ENCODE results near the gene DDX25. TPM values are rescaled to one million over a fixed set of nuclear protein-coding genes. Genes with fewer than 3 reads are reported as not detected.

DDX25 gene
- total RNA-seq, 1 experiment from 2014 or later, result not detected

DNA sequence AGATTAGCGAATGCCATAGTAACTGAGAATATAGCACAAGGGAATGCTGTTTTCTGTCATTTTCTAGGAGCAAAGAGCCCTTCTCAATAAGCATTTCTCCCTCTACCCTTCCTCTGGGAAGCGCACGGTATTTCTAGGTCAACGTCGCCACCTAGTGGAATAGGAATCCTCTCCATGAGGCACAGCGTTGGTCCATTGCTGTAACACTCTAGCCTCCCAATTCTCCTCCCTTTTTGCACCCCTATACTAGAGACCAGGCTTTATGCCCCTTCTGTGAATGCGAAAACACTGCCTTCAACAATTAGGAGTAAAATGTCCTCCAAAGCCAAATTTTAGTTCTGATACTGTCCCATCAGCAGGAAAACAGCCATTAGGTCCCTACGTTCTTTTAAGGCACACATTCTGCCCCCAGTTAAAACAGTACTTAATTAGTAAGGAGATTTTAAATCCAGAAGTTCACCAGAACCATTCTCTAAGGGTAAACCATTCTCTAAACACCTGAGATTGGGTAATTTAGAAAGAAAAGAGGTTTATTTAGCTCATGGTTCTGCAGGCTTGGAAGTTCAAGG, 29.7 kb upstream of the DDX25 start:
- Histone ChIP-seq H3K4me3 (ENCODE audit: low read length) (no peak overlapping the region), H4K20me1 (ENCODE audit: insufficient read depth, low read depth, low read length) (no peaks in the 10 kb centered on the region), H3K9me3 (ENCODE audit: low read length) (no peaks in the 10 kb centered on the region), H3K4me1 (ENCODE audit: low read length) (no peaks in the 10 kb centered on the region), H3K79me2 (ENCODE audit: low read length) (no peaks in the 10 kb centered on the region), H3K27me3 (ENCODE audit: low read length) (no peaks in the 10 kb centered on the region), H3K36me3 (ENCODE audit: insufficient read depth, low read length) (no peaks in the 10 kb centered on the region), H3K27ac (ENCODE audit: low read length) (no peak overlapping the region), H3K4me2 (ENCODE audit: low read depth, low read length, poor library complexity, severe bottlenecking) (no peak overlapping the region), H2AFZ (ENCODE audit: low read length) (no peak overlapping the region), H3K9ac (ENCODE audit: low read length) (no peak overlapping the region), H3K9me2 (replicated peaks; ENCODE audit: insufficient read depth, low read length) (no peaks in the 10 kb centered on the region)
- DNase-seq, result peak; percentile 68

DNA sequence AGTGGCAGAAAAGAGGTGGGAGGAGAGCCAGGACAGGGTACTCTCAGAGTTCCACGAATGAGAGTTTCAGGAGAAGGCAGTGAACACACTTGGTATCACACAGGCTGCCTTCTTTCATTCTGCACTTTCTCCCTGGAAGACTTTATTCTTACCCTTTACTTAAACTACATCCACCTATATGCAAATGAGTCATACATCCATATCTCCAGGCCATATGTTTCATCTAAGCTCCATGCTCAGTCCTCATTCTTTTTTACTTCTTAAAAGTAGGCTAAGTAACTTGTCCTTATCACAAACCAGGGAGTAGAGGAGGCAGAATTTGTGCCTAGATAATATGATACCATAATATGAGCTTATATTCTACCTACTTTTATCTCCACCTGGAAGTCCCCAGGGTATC, 23.0 kb upstream of the DDX25 start:
- H3K4me1 ChIP-seq (ENCODE audit: low read length), result no peaks in the 10 kb centered on the region; the same call in 1 of the 2 replicates
- no peak overlapping the region for H3K27ac ChIP-seq (ENCODE audit: low read length)
- no peaks in the 10 kb centered on the region for H3K36me3 ChIP-seq (ENCODE audit: insufficient read depth, low read length)
- H2AFZ ChIP-seq (ENCODE audit: low read length), result no peak overlapping the region
- no peak for DNase-seq
- no peaks in the 10 kb centered on the region for H3K27me3 ChIP-seq (ENCODE audit: low read length)
- H4K20me1 ChIP-seq (ENCODE audit: insufficient read depth, low read depth, low read length), result no peaks in the 10 kb centered on the region
- H3K9ac ChIP-seq (ENCODE audit: low read length), result no peak overlapping the region
- no peaks in the 10 kb centered on the region for H3K79me2 ChIP-seq (ENCODE audit: low read length)
- no peaks in the 10 kb centered on the region for H3K9me3 ChIP-seq (ENCODE audit: low read length)
- H3K4me2 ChIP-seq (ENCODE audit: low read depth, low read length, poor library complexity, severe bottlenecking), result no peak overlapping the region
- no peak overlapping the region for H3K4me3 ChIP-seq (ENCODE audit: low read length)
- no peaks in the 10 kb centered on the region for H3K9me2 ChIP-seq (replicated peaks; ENCODE audit: insufficient read depth, low read length)

DNA sequence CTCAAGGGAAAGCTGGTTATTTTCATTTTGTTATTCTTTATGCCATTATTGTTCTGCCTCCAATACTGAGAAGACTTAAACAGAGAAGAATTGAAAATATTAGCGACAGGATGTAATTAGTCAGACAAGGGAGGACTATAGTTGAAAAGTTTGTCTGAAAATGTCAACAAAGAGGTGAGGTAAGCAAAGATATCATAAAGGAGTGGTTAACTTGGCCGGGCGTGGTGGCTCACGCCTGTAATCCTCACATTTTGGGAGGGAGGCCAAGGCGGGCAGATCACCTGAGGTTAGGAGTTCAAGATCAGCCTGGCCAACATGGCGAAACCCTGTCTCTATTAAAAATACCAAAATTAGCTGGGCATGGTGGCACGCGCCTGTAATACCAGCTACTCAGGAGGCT, 20.9 kb upstream of the DDX25 start:
- Histone ChIP-seq H3K9me3 (ENCODE audit: low read length) (no peaks in the 10 kb centered on the region), H2AFZ (ENCODE audit: low read length) (no peak overlapping the region), H3K4me3 (ENCODE audit: low read length) (no peak overlapping the region), H3K9ac (ENCODE audit: low read length) (no peak overlapping the region), H3K79me2 (ENCODE audit: low read length) (no peaks in the 10 kb centered on the region), H3K4me1 (ENCODE audit: low read length) (peaks cover 10% of the 10 kb centered on the region), H3K27ac (ENCODE audit: low read length) (no peak overlapping the region), H3K4me2 (ENCODE audit: low read depth, low read length, poor library complexity, severe bottlenecking) (no peak overlapping the region), H3K27me3 (ENCODE audit: low read length) (no peaks in the 10 kb centered on the region), H3K9me2 (replicated peaks; ENCODE audit: insufficient read depth, low read length) (no peaks in the 10 kb centered on the region), H3K36me3 (ENCODE audit: insufficient read depth, low read length) (no peaks in the 10 kb centered on the region), H4K20me1 (ENCODE audit: insufficient read depth, low read depth, low read length) (no peaks in the 10 kb centered on the region)
- DNase-seq, result no peak

DNA sequence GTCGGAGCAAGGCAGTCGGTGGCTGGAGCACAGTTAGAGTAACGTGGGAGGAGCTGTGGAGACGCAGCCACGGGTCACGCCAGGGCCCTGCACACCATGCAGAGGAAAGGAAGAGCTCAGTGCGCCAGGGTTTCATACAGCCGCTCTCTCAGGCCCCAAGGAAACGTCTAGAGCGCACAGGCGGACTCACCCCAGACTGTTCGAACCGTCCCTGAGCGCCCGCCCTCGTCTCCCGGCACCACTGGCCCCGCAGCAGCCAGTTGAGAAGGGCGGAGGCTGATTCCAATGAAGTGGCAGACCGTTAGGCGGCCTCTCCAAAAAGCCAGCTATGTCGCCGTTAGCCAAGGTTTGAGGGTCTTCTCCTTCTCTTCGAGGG, 17.3 kb upstream of the DDX25 start:
- no peaks in the 10 kb centered on the region for H3K9me2 ChIP-seq (replicated peaks; ENCODE audit: insufficient read depth, low read length)
- 0 out of 2 replicates have a peak overlapping the region, but pooled peaks have one; percentile 71 for H2AFZ ChIP-seq (ENCODE audit: low read length)
- DNase-seq, result peak; percentile 65
- no peaks in the 10 kb centered on the region for H3K36me3 ChIP-seq (ENCODE audit: insufficient read depth, low read length)
- H3K9ac ChIP-seq (ENCODE audit: low read length), result peak overlapping the region; percentile 76
- H3K27me3 ChIP-seq (ENCODE audit: low read length), result no peaks in the 10 kb centered on the region
- peaks cover 11% of the 10 kb centered on the region for H3K4me1 ChIP-seq (ENCODE audit: low read length)
- H3K4me2 ChIP-seq (ENCODE audit: low read depth, low read length, poor library complexity, severe bottlenecking), result peak overlapping the region; percentile 72
- H3K9me3 ChIP-seq (ENCODE audit: low read length), result no peaks in the 10 kb centered on the region
- H3K79me2 ChIP-seq (ENCODE audit: low read length), result no peaks in the 10 kb centered on the region; the same call in 1 of the 2 replicates
- H3K27ac ChIP-seq (ENCODE audit: low read length), result no peak overlapping the region
- peak overlapping the region; percentile 69; the same call in 1 of the 2 replicates for H3K4me3 ChIP-seq (ENCODE audit: low read length)
- H4K20me1 ChIP-seq (ENCODE audit: insufficient read depth, low read depth, low read length), result no peaks in the 10 kb centered on the region

DNA sequence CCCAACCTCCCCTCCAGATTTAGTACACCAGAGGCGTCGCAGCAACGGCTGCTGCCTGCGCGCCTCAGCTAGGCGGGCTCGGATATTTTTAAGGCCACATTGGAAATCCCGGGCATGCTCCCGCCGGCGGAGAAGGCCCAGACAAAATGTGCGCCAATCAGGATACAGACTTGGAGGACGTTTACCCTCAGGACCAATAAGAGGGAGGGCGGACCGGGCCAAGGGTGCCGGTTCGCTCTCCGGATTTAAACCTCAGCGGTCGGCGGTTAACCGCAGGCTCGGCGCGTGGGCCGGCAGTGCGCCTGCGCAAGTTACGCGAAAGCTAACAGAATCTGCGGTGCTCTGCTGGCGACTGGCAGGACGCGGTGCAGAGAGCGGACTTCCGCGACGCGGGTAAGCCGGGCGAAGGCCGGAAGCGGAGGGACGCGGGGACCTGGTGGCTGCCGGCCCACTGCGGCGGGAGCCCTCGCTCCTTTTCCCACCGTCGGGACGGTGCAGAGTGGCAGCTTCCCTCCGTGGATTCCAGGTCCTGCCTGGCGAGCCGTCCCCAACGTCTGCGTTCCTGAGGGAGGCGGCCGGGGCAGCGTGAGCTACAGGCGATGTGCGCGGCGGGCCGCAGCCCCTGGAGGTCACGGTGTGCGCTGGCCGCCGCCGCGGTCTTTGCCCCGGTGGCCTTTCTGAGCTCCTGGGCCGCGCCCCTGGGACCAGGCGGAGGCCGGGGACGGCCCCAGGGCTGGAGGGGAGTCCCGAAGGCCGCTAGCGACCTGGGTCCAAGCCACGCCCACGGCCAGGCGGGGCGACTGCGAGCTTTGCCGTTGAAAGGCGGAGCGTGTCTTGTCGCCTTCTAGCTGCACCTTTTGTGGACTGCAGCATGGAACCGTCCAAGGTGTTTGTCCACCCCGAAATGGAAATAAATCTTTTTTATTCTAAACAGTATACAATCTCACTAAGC, 16.7 kb upstream of the DDX25 start, which contains the start of gene HYLS1:
Gene HYLS1 (plus strand): TSS at position 296 of the 952 bp plus-strand sequence. CDS start 11,701 bp downstream, outside the sequence.
- Histone ChIP-seq H3K4me1 (ENCODE audit: low read length) (peaks cover 11% of the 10 kb centered on the region), H3K27me3 (ENCODE audit: low read length) (no peaks in the 10 kb centered on the region), H4K20me1 (ENCODE audit: insufficient read depth, low read depth, low read length) (no peaks in the 10 kb centered on the region), H3K9me3 (ENCODE audit: low read length) (no peaks in the 10 kb centered on the region), H3K9me2 (replicated peaks; ENCODE audit: insufficient read depth, low read length) (no peaks in the 10 kb centered on the region), H3K9ac (ENCODE audit: low read length) (peak within 1 kb of the TSS; percentile 76), H3K4me2 (ENCODE audit: low read depth, low read length, poor library complexity, severe bottlenecking) (peak within 1 kb of the TSS; percentile 72), H3K4me3 (ENCODE audit: low read length) (peak within 1 kb of the TSS; percentile 69), H3K36me3 (ENCODE audit: insufficient read depth, low read length) (no peaks in the 10 kb centered on the region), H3K79me2 (ENCODE audit: low read length) (no peaks in the 10 kb centered on the region; the same call in 1 of the 2 replicates), H2AFZ (ENCODE audit: low read length) (peak within 1 kb of the TSS; percentile 81), H3K27ac (ENCODE audit: low read length) (peak within 1 kb of the TSS; percentile 30; the same call in 1 of the 2 replicates)
- peak; percentile 93 for DNase-seq

DNA sequence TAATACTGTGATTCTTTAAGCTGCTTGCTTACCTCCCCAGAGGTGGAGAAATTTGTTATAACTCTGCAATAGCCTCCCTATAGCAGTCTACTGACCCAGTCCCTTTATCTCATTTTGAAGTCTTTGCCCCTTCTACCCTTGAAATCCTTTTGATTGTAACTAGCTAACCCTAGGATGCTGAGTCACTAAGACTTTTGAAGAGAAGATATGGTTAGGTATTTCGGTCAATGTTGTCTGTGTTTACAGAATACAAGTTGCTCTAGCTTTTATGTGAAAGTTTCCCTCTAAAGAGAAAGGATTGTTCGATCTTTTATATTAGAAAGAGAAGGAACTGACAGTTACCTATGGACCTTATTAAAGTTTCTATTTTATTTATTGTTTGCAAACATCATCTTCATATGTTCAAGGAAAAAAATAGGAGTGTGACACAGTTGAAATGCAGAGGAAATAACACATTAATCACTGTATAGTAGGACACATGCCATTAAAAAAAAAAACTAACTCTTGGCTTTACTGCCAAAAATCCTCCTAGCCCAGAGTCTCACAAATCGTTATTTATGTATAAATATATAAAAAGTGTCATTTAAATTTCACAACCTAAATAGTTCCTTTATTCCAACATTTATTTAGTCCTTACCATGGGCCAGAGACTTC, 13.7 kb upstream of the DDX25 start:
- H3K36me3 ChIP-seq (ENCODE audit: insufficient read depth, low read length), result no peaks in the 10 kb centered on the region; the same call in 1 of the 2 replicates
- no peak overlapping the region for H3K27ac ChIP-seq (ENCODE audit: low read length)
- no peaks in the 10 kb centered on the region for H4K20me1 ChIP-seq (ENCODE audit: insufficient read depth, low read depth, low read length)
- no peak overlapping the region for H3K9ac ChIP-seq (ENCODE audit: low read length)
- no peak overlapping the region for H2AFZ ChIP-seq (ENCODE audit: low read length)
- H3K4me1 ChIP-seq (ENCODE audit: low read length), result peaks cover 11% of the 10 kb centered on the region
- no peaks in the 10 kb centered on the region for H3K27me3 ChIP-seq (ENCODE audit: low read length)
- H3K9me3 ChIP-seq (ENCODE audit: low read length), result no peaks in the 10 kb centered on the region
- H3K9me2 ChIP-seq (replicated peaks; ENCODE audit: insufficient read depth, low read length), result no peaks in the 10 kb centered on the region
- no peak for DNase-seq
- no peak overlapping the region for H3K4me3 ChIP-seq (ENCODE audit: low read length)
- no peak overlapping the region for H3K4me2 ChIP-seq (ENCODE audit: low read depth, low read length, poor library complexity, severe bottlenecking)
- peaks cover 9% of the 10 kb centered on the region; the same call in 1 of the 2 replicates for H3K79me2 ChIP-seq (ENCODE audit: low read length)

DNA sequence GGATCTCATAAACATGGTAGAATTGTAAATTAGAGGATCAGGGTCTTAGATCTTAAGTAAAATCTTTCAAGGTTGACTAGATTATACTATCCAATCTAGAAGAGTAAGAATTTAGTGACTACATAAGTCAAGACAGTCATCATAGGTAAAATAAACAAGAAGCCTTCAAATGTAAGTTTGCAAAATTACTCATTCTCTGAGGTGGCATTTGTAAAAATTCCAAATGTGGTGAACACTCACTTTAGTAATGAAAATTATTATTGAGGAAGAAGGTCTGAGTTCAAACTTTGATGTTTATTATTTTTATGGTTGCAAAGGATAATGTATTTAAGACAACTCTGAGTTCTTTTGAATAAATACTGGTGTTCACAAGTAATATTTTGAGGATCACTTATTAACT, 12.2 kb upstream of the DDX25 start:
- H3K9me2 ChIP-seq (replicated peaks; ENCODE audit: insufficient read depth, low read length), result no peaks in the 10 kb centered on the region
- H3K27ac ChIP-seq (ENCODE audit: low read length), result no peak overlapping the region
- H3K4me1 ChIP-seq (ENCODE audit: low read length), result peaks cover 6% of the 10 kb centered on the region
- H3K79me2 ChIP-seq (ENCODE audit: low read length), result peaks cover 18% of the 10 kb centered on the region; the same call in 1 of the 2 replicates
- H3K27me3 ChIP-seq (ENCODE audit: low read length), result no peaks in the 10 kb centered on the region
- H3K4me3 ChIP-seq (ENCODE audit: low read length), result no peak overlapping the region
- H3K4me2 ChIP-seq (ENCODE audit: low read depth, low read length, poor library complexity, severe bottlenecking), result no peak overlapping the region
- H3K9me3 ChIP-seq (ENCODE audit: low read length), result no peaks in the 10 kb centered on the region
- no peaks in the 10 kb centered on the region; the same call in 1 of the 2 replicates for H3K36me3 ChIP-seq (ENCODE audit: insufficient read depth, low read length)
- H4K20me1 ChIP-seq (ENCODE audit: insufficient read depth, low read depth, low read length), result no peaks in the 10 kb centered on the region
- DNase-seq, result no peak
- H2AFZ ChIP-seq (ENCODE audit: low read length), result no peak overlapping the region
- H3K9ac ChIP-seq (ENCODE audit: low read length), result no peak overlapping the region

DNA sequence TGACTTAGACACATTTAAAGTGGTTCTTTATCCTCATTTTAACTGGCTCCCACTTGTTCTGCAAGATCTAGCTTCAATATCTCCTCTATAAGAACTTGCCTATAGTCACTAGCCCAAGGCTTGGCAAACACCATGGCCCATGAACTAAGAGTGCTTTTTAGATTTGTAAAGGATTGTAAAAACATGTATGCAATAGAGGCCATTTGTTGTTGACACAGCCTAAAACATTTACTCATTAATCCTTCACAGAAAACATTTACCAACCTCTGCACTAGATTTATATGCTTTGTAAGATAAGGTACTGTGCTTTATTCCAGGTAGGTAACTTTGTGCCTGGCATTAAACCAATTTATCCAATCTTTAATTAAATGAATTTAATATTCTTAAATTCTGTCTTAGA, 11.3 kb upstream of the DDX25 start:
- H3K9ac ChIP-seq (ENCODE audit: low read length), result no peak overlapping the region
- H3K4me2 ChIP-seq (ENCODE audit: low read depth, low read length, poor library complexity, severe bottlenecking), result no peak overlapping the region
- H3K27ac ChIP-seq (ENCODE audit: low read length), result no peak overlapping the region
- no peaks in the 10 kb centered on the region for H3K9me3 ChIP-seq (ENCODE audit: low read length)
- H4K20me1 ChIP-seq (ENCODE audit: insufficient read depth, low read depth, low read length), result no peaks in the 10 kb centered on the region
- no peak for DNase-seq
- no peaks in the 10 kb centered on the region for H3K9me2 ChIP-seq (replicated peaks; ENCODE audit: insufficient read depth, low read length)
- H3K4me3 ChIP-seq (ENCODE audit: low read length), result no peak overlapping the region
- H2AFZ ChIP-seq (ENCODE audit: low read length), result no peak overlapping the region
- peaks cover 3% of the 10 kb centered on the region; the same call in 1 of the 2 replicates for H3K4me1 ChIP-seq (ENCODE audit: low read length)
- H3K36me3 ChIP-seq (ENCODE audit: insufficient read depth, low read length), result no peaks in the 10 kb centered on the region; the same call in 1 of the 2 replicates
- H3K27me3 ChIP-seq (ENCODE audit: low read length), result no peaks in the 10 kb centered on the region
- peaks cover 24% of the 10 kb centered on the region; the same call in 1 of the 2 replicates for H3K79me2 ChIP-seq (ENCODE audit: low read length)

Data from Karpas-422 (cell line).